ENCODE data around the gene PSORS1C2.

The PSORS1C2 gene

GRCh38 chr6:31120151-31120915 lies 18.5 kb downstream of the PSORS1C2 start, which contains the start of gene CDSN:
Gene CDSN, minus strand, starts transcription at chr6:31120446. Its CDS starts 27 bp downstream, at chr6:31120419.
- in situ Hi-C loops (cut with HindIII; ENCODE audit: low pct_ligation_motif_present, low pct_unique_long_range_greater_than_20kb, low sequenced_read_pairs) = no loop called here
- DNase-seq = no peak

GRCh38 chr6:31118178-31118577 lies 20.7 kb downstream of the PSORS1C2 start:
- in situ Hi-C loops (cut with HindIII; ENCODE audit: low pct_ligation_motif_present, low pct_unique_long_range_greater_than_20kb, low sequenced_read_pairs) = no loop called here
- DNase-seq = no peak

- DNase-seq = no peak
These were observed 22.0 kb downstream of the PSORS1C2 start for GRCh38 chr6:31116661-31117385.

GRCh38 chr6:31115941-31116560 lies 22.8 kb downstream of the PSORS1C2 start:
- in situ Hi-C loops (cut with HindIII; ENCODE audit: low pct_ligation_motif_present, low pct_unique_long_range_greater_than_20kb, low sequenced_read_pairs) = no loop called here
- DNase-seq = no peak

More at GRCh38 chr6:31116661-31117385, 22.0 kb downstream of the PSORS1C2 start:
- in situ Hi-C loops (cut with HindIII; ENCODE audit: low pct_ligation_motif_present, low pct_unique_long_range_greater_than_20kb, low sequenced_read_pairs) = no loop called here

GRCh38 chr6:31114970-31115849 lies 23.7 kb downstream of the PSORS1C2 start:
- peak; percentile 83 for DNase-seq
- in situ Hi-C loops (cut with HindIII; ENCODE audit: low pct_ligation_motif_present, low pct_unique_long_range_greater_than_20kb, low sequenced_read_pairs) = no loop called here

GRCh38 chr6:31114541-31114878 lies 24.4 kb downstream of the PSORS1C2 start, which contains the start of gene PSORS1C1:
Gene PSORS1C1, plus strand, starts transcription at chr6:31114800. Its CDS starts 14,833 bp downstream, at chr6:31129633.
- DNase-seq = peak; percentile 91
- in situ Hi-C loops (cut with HindIII; ENCODE audit: low pct_ligation_motif_present, low pct_unique_long_range_greater_than_20kb, low sequenced_read_pairs) = no loop called here

GRCh38 chr6:31113861-31114540 lies 24.9 kb downstream of the PSORS1C2 start:
- in situ Hi-C loops (cut with HindIII; ENCODE audit: low pct_ligation_motif_present, low pct_unique_long_range_greater_than_20kb, low sequenced_read_pairs) = no loop called here
- DNase-seq = no peak

GRCh38 chr6:31112478-31112877 lies 26.4 kb downstream of the PSORS1C2 start, which contains the start of gene C6orf15:
Gene C6orf15, minus strand, starts transcription at chr6:31112575. Its CDS starts 20 bp downstream, at chr6:31112555.
- no peak for DNase-seq
- in situ Hi-C loops (cut with HindIII; ENCODE audit: low pct_ligation_motif_present, low pct_unique_long_range_greater_than_20kb, low sequenced_read_pairs) = no loop called here

GRCh38 chr6:31111712-31112111 lies 27.2 kb downstream of the PSORS1C2 start:
- in situ Hi-C loops (cut with HindIII; ENCODE audit: low pct_ligation_motif_present, low pct_unique_long_range_greater_than_20kb, low sequenced_read_pairs) = no loop called here
- no peak for DNase-seq

- DNase-seq = no peak
- in situ Hi-C loops (cut with HindIII; ENCODE audit: low pct_ligation_motif_present, low pct_unique_long_range_greater_than_20kb, low sequenced_read_pairs) = no loop called here
These were observed 27.9 kb downstream of the PSORS1C2 start for GRCh38 chr6:31110825-31111582.

- in situ Hi-C loops (cut with HindIII; ENCODE audit: low pct_ligation_motif_present, low pct_unique_long_range_greater_than_20kb, low sequenced_read_pairs) = no loop called here
- DNase-seq = no peak
These were observed 31.8 kb downstream of the PSORS1C2 start for GRCh38 chr6:31107052-31107451.

- in situ Hi-C loops (cut with HindIII; ENCODE audit: low pct_ligation_motif_present, low pct_unique_long_range_greater_than_20kb, low sequenced_read_pairs) = no loop called here
- no peak for DNase-seq
These were observed 35.7 kb downstream of the PSORS1C2 start for GRCh38 chr6:31103136-31103535.

- in situ Hi-C loops (cut with HindIII; ENCODE audit: low pct_ligation_motif_present, low pct_unique_long_range_greater_than_20kb, low sequenced_read_pairs) = no loop called here
- DNase-seq = no peak
These were observed 40.4 kb downstream of the PSORS1C2 start for GRCh38 chr6:31098449-31098938.

- DNase-seq = no peak
- in situ Hi-C loops (cut with HindIII; ENCODE audit: low pct_ligation_motif_present, low pct_unique_long_range_greater_than_20kb, low sequenced_read_pairs) = no loop called here
These were observed 42.2 kb downstream of the PSORS1C2 start for GRCh38 chr6:31096656-31097055.

GRCh38 chr6:31096215-31096614 lies 42.7 kb downstream of the PSORS1C2 start:
- no peak for DNase-seq
- in situ Hi-C loops (cut with HindIII; ENCODE audit: low pct_ligation_motif_present, low pct_unique_long_range_greater_than_20kb, low sequenced_read_pairs) = no loop called here

GRCh38 chr6:31094389-31094881 lies 44.4 kb downstream of the PSORS1C2 start:
- in situ Hi-C loops (cut with HindIII; ENCODE audit: low pct_ligation_motif_present, low pct_unique_long_range_greater_than_20kb, low sequenced_read_pairs) = no loop called here
- DNase-seq = no peak

All from ACHN (cell line).